T-helper 1 cell treated with Interleukin-12 subunit alpha and Interleukin-12 subunit beta and Interleukin-4 antibody, amounts not matched to agents 30 μg/mL and 1 μg/mL, for 36 hours (primary cell): ENCODE measurements around the gene HTT-AS.

Source experiments
- H3K27ac Mint-ChIP-seq: one replicate; pipeline ENCODE4 v1.8.0; 2021; ENCODE audit warnings: mild to moderate bottlenecking, mixed read lengths
- H3K27me3 Mint-ChIP-seq: one replicate; pipeline ENCODE4 v1.8.0; 2021; ENCODE audit warnings: low read depth, mixed read lengths
- H3K36me3 Mint-ChIP-seq: one replicate; pipeline ENCODE4 v1.8.0; 2021; ENCODE audit warnings: low read depth, mixed read lengths
- H3K4me1 Mint-ChIP-seq: one replicate; pipeline ENCODE4 v1.8.0; 2021; ENCODE audit warnings: low read depth, mixed read lengths
- H3K4me3 Mint-ChIP-seq: one replicate; pipeline ENCODE4 v1.8.0; 2021; ENCODE audit warnings: mild to moderate bottlenecking, moderate library complexity, mixed read lengths
- H3K9me3 Mint-ChIP-seq: one replicate; pipeline ENCODE4 v1.8.0; 2021; ENCODE audit warnings: mixed read lengths

The HTT-AS gene

GRCh38 chr4:3035249-3035648 lies 39.1 kb downstream of the HTT-AS start:
- Mint-ChIP-seq H3K4me3 (no peak overlapping the region), H3K4me1 (peaks cover 14% of the 10 kb centered on the region), H3K27ac (no peak overlapping the region), H3K9me3 (no peaks in the 10 kb centered on the region), H3K36me3 (no peaks in the 10 kb centered on the region), H3K27me3 (peaks cover 32% of the 10 kb centered on the region)

- Mint-ChIP-seq H3K27me3 (peaks cover 32% of the 10 kb centered on the region), H3K4me3 (no peak overlapping the region), H3K36me3 (no peaks in the 10 kb centered on the region), H3K27ac (no peak overlapping the region), H3K9me3 (no peaks in the 10 kb centered on the region), H3K4me1 (peaks cover 14% of the 10 kb centered on the region)
Observed at GRCh38 chr4:3034231-3034630, 40.1 kb downstream of the HTT-AS start.

- Mint-ChIP-seq H3K27ac (no peak overlapping the region), H3K36me3 (no peaks in the 10 kb centered on the region), H3K9me3 (no peaks in the 10 kb centered on the region), H3K27me3 (peaks cover 22% of the 10 kb centered on the region), H3K4me1 (no peaks in the 10 kb centered on the region), H3K4me3 (no peak overlapping the region)
Observed at GRCh38 chr4:3031357-3032082, 42.8 kb downstream of the HTT-AS start.

GRCh38 chr4:3030566-3031356 lies 43.6 kb downstream of the HTT-AS start:
- no peaks in the 10 kb centered on the region for H3K9me3 Mint-ChIP-seq
- peaks cover 21% of the 10 kb centered on the region for H3K27me3 Mint-ChIP-seq
- no peak overlapping the region for H3K27ac Mint-ChIP-seq
- H3K4me3 Mint-ChIP-seq = no peak overlapping the region
- no peaks in the 10 kb centered on the region for H3K4me1 Mint-ChIP-seq
- no peaks in the 10 kb centered on the region for H3K36me3 Mint-ChIP-seq

GRCh38 chr4:3029464-3029863 lies 44.9 kb downstream of the HTT-AS start:
- Mint-ChIP-seq H3K9me3 (no peaks in the 10 kb centered on the region), H3K4me1 (no peaks in the 10 kb centered on the region), H3K4me3 (no peak overlapping the region), H3K27ac (no peak overlapping the region), H3K36me3 (no peaks in the 10 kb centered on the region), H3K27me3 (peaks cover 19% of the 10 kb centered on the region)

GRCh38 chr4:3026540-3026939 lies 47.8 kb downstream of the HTT-AS start:
- Mint-ChIP-seq H3K9me3 (peaks cover 14% of the 10 kb centered on the region), H3K36me3 (peaks cover 4% of the 10 kb centered on the region), H3K4me3 (no peak overlapping the region), H3K4me1 (no peaks in the 10 kb centered on the region), H3K27ac (no peak overlapping the region), H3K27me3 (peaks cover 16% of the 10 kb centered on the region)

- H3K9me3 Mint-ChIP-seq = peaks cover 14% of the 10 kb centered on the region
- H3K4me3 Mint-ChIP-seq = no peak overlapping the region
- no peak overlapping the region for H3K27ac Mint-ChIP-seq
- peaks cover 16% of the 10 kb centered on the region for H3K27me3 Mint-ChIP-seq
- H3K36me3 Mint-ChIP-seq = peaks cover 4% of the 10 kb centered on the region
- no peaks in the 10 kb centered on the region for H3K4me1 Mint-ChIP-seq
Observed at GRCh38 chr4:3025881-3026280, 48.5 kb downstream of the HTT-AS start.

- Mint-ChIP-seq H3K27ac (no peak overlapping the region), H3K4me1 (no peaks in the 10 kb centered on the region), H3K27me3 (peaks cover 28% of the 10 kb centered on the region), H3K4me3 (no peak overlapping the region), H3K9me3 (peaks cover 14% of the 10 kb centered on the region), H3K36me3 (peaks cover 4% of the 10 kb centered on the region)
Observed at GRCh38 chr4:3022651-3023050, 51.7 kb downstream of the HTT-AS start.

- Mint-ChIP-seq H3K36me3 (peaks cover 4% of the 10 kb centered on the region), H3K27me3 (peaks cover 28% of the 10 kb centered on the region), H3K4me1 (no peaks in the 10 kb centered on the region), H3K27ac (no peak overlapping the region), H3K4me3 (no peak overlapping the region), H3K9me3 (peaks cover 14% of the 10 kb centered on the region)
Observed at GRCh38 chr4:3022112-3022511, 52.2 kb downstream of the HTT-AS start.

GRCh38 chr4:3021627-3022026 lies 52.7 kb downstream of the HTT-AS start:
- Mint-ChIP-seq H3K36me3 (peaks cover 4% of the 10 kb centered on the region), H3K4me1 (no peaks in the 10 kb centered on the region), H3K9me3 (peaks cover 14% of the 10 kb centered on the region), H3K4me3 (no peak overlapping the region), H3K27ac (no peak overlapping the region), H3K27me3 (peaks cover 28% of the 10 kb centered on the region)

- no peak overlapping the region for H3K27ac Mint-ChIP-seq
Observed at GRCh38 chr4:3021127-3021526, 53.2 kb downstream of the HTT-AS start.

GRCh38 chr4:3019145-3019846 lies 55.0 kb downstream of the HTT-AS start:
- Mint-ChIP-seq H3K9me3 (peaks cover 14% of the 10 kb centered on the region), H3K4me1 (no peaks in the 10 kb centered on the region), H3K27me3 (peaks cover 28% of the 10 kb centered on the region)

More at GRCh38 chr4:3021127-3021526, 53.2 kb downstream of the HTT-AS start:
- Mint-ChIP-seq H3K27me3 (peaks cover 28% of the 10 kb centered on the region), H3K9me3 (peaks cover 14% of the 10 kb centered on the region), H3K4me3 (no peak overlapping the region), H3K36me3 (peaks cover 4% of the 10 kb centered on the region), H3K4me1 (no peaks in the 10 kb centered on the region)

GRCh38 chr4:3017504-3017903 lies 56.8 kb downstream of the HTT-AS start:
- Mint-ChIP-seq H3K9me3 (peaks cover 4% of the 10 kb centered on the region), H3K27me3 (peaks cover 17% of the 10 kb centered on the region), H3K36me3 (peaks cover 4% of the 10 kb centered on the region), H3K27ac (no peak overlapping the region), H3K4me3 (no peak overlapping the region), H3K4me1 (peaks cover 4% of the 10 kb centered on the region)

More at GRCh38 chr4:3019145-3019846, 55.0 kb downstream of the HTT-AS start:
- peaks cover 4% of the 10 kb centered on the region for H3K36me3 Mint-ChIP-seq
- no peak overlapping the region for H3K4me3 Mint-ChIP-seq
- no peak overlapping the region for H3K27ac Mint-ChIP-seq

GRCh38 chr4:3016961-3017360 lies 57.4 kb downstream of the HTT-AS start:
- H3K4me3 Mint-ChIP-seq = no peak overlapping the region
- peaks cover under 1% of the 10 kb centered on the region for H3K9me3 Mint-ChIP-seq
- no peak overlapping the region for H3K27ac Mint-ChIP-seq
- peaks cover 4% of the 10 kb centered on the region for H3K4me1 Mint-ChIP-seq
- H3K27me3 Mint-ChIP-seq = peaks cover 12% of the 10 kb centered on the region
- H3K36me3 Mint-ChIP-seq = no peaks in the 10 kb centered on the region
